NK-92 (cell line): Measurements from ENCODE around the gene KCNK3.
"Not testable (repeated sequence)": the region's sequence is repeated elsewhere in the genome, so short reads cannot be mapped to it uniquely, and the experiment has no call there.

Experiments
- DNase-seq: peaks from one replicate; lab custom pipeline; 2025; ENCODE audit not compliant: unreplicated experiment; lab: John Stamatoyannopoulos, UW

KCNK3 gene

DNA sequence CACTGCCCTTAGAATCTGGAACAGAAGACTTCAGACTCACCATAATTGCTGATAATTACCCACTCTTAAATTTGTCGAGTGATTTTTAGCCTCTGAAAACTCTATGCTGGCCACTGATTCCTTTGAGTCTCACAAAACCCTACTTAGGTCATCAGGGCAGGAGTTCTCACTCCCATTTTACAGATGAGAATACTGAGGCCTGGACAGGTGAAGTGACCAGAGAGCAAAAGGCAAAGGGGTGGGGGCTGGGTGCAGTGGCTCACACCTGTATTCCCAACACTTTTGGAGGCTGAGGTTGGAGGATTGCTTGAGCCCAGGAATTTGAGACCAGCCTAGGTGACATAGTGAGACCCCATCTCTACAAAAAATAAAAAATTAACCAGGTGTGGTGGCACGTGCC, 36.8 kb downstream of the KCNK3 start:
- no peak for DNase-seq

DNA sequence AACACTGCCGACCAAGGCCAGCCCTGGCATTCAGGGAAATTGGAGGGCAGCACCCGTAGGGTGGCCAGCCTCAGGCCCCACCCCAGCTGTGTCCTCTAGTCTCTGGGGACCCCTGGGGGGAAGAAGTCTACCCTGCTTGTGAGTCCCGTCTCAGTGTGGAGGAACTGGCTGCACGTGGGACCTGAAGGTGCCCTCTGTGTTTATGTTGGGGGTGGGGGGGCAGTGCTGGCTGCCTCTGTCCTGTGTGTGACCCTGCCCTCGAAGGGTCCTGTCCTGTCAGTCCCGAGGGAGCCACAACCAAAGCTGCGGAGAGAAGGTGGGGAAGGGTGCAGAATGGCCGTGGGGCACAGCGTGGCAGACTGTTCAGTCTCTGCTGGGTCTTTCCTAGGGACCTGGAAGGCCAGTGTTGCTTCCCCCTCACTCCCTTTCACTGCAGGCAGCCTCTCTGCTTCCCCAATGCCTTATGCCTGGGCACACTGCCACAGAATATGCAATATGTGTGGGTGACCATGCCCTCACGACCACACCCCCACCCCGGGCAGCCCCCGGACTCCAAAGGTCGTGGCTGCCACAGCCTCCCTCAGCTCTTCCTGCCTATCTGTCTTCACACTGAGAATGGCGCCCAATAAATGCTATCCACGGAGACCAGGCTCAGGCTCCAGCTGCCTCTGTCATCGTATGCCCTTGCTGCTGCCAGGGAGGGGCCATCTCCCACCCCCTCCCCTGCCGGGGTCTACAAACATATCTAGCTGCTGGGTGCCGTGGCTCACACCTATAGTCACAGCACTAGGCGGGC, 38.2 kb downstream of the KCNK3 start:
- DNase-seq: no peak

DNA sequence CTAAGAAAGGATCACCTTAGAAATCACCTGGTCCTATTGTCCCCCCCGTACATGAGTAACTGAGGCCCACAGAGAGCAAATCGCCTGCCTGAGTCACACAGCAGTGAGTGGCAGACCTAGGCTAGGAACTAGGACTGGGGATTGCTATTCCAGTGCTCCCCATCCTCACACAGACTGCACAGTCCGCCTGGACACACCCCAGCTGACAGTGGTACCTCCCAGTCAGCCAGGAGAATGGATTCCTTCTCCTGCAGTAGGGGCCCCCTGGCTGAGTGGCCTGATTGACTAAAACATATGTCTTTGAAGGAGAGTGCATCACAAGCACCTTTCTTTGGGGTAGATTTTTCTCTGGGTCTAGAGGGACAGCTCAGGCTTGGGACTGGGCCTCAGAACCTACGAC, 39.2 kb downstream of the KCNK3 start:
- DNase-seq: no peak

DNA sequence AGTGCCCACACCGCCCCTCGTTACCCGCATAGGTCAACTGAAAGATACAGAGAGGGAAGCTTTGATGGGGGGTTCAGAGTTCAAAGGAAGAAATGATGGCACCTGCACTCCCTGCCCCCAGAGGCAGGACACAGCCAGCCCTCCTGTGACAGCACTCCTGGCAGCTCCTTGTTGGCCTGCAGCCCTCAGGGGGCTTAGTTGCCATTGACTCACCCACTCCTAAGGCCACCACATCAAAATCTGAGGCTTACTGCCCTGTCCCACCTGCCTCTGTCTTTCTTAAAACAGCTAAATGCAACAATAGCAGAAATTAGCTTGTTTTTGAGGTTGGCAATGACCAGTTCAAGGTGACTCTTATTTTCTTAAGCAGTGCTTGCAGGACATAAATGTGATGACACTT, 39.9 kb downstream of the KCNK3 start:
- DNase-seq: no peak

DNA sequence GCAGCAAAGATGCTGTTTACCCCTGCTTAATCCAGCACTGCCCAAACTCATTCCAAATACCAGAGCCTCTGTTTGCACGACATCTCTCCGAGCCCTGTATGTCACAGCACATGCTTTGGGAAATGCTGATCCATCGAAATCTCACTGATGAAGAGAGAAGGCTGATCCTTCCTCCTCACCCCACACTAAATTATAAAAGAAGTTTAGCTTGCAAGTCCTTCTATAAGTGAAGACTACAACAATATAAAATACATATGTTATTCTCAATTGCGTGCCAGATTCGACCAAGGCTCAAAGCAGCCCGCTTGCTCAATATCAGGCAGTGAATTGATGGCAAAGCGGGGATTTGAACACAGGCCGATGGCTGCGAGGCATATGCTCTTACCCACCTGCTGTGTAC, 40.9 kb downstream of the KCNK3 start:
- no peak for DNase-seq

DNA sequence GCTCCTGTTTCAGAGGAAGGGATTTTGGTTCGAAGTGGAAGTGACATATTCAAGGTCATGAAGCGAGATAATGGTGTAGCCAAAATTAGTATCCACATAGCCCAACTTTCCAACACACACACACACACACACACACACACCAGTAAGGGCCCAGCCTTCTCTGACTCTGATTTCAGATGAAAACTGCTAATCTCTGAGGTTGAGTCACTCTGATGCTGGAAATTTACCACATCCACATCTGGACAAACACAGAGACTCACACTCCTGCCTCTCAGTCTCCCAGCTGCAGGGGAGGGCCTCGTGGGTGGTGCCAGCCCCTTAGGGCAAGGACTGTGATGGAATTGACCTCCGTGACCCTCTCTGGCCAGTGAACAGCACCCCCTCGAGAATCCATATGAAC, 42.6 kb downstream of the KCNK3 start:
- DNase-seq: no peak

DNA sequence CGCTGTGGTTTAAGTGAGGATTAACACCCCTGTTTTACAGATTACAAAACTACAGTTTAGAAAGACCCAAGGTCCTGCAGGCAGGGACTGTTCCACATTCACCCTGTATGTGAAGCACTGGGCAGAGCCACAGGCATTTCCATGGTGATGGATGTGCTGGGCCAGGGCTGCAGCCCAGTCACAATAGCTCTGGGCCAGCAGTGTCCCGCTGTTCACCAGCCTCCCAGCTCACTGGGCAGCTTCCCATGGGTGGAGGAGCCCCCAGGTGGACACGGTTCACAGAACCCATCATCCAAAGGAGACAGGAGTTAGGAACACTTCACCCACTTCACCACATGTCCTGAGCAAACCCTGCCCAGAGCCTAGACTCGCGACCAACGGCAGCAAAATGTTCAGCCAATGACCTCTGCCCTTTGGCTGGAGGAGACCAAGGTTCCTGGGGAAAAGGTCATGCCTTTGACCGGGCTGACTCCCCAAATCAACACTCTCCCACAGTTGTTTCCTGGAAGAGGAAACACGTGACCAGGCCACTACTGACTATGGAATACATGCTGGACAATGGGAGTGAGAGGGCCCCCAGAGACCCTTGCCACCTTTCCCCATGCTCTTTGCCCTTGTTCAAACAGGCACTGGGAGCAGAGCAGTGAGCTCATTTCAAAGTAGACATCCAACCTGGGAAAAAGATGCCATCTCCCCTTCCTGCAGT, 43.5 kb downstream of the KCNK3 start:
- DNase-seq: no peak

DNA sequence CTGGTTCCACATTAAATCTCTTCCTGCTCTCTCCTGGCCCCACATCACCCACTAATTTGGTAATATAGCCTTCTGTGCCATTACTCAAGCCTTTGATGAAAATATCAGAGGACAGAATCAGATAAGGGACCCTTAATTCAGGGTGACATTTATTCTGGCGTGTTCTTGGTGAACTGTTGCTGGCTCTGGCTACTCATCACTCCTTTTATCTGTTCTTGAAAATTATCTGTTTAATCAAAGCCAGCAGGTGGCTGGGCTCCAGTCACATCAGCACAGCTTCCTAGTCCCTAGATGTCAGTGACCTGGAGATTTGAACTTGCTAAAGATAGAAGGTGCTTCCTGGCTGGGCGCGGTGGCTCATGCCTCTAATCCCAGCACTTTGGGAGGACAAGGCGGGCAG, 44.7 kb downstream of the KCNK3 start:
- DNase-seq: no peak

DNA sequence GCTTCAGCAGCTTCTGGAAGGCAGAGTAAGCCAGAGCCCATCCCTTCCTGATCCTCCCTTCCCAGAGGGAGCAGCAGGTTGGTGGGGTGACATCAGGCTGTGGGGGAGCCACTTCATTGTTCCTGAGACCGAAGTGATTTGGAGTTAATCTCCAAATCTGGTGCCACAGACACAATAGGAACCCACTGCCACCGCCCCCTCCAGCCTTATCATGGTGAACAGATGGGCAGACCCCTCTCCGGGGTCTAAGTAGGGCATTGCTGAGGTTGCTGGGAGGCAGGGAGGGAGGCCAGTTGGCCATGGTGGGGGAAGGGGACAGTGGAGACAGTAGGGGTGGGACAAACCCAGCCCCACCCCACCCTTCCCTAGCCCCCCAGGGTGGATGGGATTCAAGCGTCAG, 46.0 kb downstream of the KCNK3 start:
- no peak for DNase-seq

DNA sequence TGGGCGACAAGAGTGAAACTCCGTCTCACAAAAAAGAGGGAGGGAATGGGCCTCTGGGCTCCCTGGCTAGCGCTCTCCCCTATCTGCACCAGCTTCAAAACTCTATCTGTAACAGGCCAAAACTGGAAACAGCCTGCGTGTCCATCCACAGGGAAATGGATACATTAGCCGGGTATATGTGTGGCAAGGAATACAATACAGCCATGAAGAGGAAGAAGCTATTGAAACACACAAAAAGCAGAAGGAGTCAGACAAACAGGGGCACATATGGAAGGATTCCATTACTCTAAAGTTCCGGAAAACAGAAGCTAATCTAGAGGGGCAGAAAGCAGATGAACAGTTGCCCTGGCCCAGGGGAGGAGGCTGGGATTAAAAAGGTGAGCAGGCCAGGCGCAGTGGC, 47.0 kb downstream of the KCNK3 start:
- DNase-seq: no peak

DNA sequence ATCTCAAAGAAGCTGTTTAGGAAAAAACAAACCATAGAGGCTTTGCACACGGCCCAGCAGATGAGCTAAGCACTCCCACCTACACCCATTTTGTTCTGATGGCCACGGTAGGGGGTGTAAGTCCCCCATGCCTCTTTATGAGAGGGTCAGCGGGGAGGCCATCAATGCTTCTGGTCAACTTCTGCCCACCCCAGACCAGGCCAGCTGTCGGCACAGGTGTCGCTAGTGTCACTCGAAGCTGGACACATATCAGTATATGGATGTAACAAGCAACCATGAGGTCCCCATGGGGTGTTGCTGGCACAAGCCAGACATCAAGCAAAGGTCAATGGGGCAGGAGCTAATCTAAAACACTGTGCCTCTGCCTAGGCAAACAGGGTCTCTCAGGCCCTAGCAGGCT, 47.8 kb downstream of the KCNK3 start:
- no peak for DNase-seq

DNA sequence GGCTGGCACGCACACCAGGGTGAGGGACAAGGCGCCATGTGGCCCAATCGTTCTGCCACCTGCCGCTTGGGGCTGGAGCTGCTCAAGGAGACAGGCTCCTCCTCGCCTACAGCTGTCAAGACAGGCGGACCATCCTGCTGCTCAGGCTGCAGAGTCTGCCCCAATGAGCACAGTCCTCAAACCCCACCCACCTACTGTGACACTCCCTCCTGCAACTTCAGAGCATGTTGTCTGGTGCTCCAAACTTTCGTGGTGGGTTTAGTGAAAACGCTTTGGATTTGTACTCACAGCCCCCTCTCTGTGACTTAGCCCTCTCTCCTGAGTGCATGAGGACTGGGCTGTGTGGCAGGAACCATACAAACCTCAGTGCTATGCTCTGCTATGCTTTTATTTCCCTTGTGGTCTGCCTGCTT, 48.4 kb downstream of the KCNK3 start:
- no peak for DNase-seq

DNA sequence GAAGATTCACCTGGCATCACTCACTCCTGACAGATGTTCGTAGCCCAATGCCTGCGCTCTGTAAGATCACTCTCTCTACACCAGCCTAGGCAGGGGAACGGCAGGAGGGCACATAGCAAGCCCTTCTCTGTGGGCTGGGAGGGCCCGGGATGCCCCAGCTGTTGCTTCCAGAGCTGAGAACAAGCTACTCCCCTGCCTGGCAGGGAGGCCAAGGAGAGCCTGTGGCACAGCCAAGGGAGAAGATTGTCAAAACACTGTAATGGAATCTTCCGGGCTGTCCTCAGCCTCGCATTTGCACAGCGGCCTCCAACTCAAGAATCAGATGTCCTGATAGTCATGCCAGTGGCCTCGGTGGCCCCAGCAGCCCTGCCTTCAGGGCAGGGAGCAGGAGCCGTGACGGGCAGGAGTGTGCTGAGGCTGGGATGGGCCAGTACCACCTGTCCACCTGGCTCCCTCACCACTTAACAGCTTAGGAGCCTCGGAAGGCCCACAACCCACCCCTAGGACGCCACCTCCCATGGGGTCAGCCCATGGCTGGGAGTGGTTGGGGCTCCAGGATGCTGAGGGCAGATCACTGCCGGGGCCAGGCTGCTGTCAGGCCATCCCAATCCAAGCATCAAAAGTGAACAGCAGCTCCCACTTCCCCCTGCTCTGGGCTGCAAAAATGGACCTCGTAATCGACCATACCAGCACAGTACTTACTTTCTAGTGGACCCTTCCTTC, 49.7 kb downstream of the KCNK3 start:
- no peak for DNase-seq

DNA sequence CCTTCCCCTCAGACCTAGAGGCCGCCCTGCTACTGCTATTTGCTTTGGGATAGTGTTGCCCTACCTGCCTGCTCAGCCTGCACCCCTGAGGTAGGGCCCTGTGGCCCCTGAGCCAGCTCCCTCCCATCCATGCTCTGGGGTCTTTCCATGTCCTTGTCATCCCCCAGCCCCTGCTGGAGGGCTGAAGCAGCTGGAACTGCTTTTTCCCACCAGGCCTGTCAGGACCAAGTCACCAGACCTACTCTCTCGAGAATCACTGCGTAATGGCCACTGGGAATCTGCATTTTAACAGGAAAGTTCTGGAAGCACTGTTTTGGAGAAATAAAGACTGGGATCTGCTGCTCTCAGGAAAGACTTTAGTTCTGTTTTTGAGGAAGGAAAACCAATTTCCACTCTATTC, 51.3 kb downstream of the KCNK3 start:
- DNase-seq: no peak

DNA sequence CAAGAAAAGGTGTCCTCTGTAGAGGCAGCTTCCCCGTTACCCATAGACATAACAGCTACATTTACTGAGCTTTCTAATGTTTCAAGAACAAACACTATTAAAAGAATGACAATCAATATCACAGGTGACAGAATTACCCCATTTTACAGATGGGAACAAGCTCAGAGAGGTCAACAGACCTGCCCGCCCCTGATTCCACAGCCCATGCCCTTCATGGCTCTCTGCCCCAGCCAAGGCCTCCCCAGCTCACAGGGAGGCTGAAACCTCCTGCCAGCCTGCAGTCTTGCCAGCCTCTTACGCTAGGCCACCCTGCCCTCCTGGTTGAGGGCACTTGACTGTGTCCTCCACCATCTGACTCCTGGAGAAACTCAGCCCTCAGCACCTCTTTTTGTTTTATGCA, 52.4 kb downstream of the KCNK3 start:
- DNase-seq: no peak

DNA sequence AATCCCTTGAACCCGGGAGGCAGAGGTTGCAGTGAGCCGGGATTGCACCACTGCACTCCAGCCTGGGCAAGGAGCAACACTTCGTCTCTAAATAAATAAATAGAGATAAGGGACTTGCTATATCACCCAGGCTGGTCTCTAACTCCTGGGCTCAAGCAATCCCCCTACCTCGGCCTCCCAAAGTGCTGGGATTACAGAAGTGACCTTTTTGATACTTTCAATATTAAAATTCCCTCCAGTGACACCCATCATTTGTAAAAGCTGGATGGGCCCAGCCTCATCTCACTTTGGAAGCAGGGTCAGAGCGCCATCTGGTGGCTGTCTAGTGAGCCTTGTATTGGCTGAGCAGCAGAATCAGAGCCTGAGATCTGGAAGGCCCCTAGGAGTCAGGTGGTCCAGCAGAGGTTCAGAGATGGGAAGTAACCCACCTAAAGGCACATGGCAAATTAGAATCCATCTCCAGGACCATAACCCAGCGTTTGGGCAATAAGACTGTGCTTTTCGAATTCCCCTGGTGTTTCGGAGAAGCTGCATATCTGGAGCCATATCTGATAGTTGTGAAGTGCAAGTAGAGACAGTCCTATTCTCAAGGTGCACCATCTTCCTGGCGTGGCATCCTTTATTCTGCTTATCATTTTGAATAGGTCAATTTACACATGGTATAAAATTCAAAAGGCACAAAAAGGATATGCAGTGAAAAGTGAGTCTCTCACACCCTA, 53.2 kb downstream of the KCNK3 start:
- no peak for DNase-seq

DNA sequence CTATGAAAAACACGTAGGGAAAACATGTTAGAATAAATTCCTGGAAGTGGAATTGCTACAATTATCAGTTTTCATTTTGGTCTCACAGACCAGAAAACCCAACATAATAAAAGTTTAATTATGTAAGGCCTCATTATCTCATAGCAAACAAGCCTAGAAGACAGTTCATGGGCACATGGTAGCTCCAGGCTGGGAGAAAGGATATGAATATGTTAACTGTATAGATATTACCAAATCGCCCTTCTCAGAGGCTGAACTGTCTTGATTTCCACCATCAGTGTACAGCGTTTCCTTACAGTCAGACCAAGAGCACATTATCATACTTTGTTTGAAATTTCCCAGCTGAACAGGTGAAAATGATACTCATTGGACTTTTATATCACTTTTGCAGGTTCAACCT, 54.4 kb downstream of the KCNK3 start:
- DNase-seq: no peak

DNA sequence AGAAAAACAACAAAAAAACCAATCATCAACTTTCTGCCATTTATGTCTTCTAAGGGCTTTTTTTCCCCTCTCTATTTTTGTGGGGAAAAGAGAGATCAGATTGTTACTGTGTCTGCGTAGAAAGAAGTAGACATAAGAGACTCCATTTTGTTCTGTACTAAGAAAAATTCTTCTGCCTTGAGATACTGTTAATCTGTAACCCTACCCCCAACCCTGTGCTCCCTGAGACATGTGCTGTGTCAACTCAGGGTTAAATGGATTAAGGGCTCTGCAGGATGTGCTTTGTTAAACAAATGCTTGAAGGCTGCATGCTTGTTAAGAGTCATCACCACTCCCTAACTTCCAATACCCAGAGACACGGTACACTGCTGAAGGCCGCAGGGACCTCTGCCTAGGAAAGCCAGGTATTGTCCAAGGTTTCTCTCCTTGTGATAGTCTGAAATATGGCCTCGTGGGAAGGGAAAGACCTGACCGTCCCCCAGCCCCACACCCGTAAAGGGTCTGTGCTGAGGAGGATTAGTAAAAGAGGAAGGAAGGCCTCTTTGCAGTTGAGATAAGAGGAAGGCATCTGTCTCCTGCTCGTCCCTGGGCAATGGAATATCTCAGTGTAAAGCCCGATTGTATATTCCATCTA, 57.4 kb downstream of the KCNK3 start:
- DNase-seq: not testable (repeated sequence)

DNA sequence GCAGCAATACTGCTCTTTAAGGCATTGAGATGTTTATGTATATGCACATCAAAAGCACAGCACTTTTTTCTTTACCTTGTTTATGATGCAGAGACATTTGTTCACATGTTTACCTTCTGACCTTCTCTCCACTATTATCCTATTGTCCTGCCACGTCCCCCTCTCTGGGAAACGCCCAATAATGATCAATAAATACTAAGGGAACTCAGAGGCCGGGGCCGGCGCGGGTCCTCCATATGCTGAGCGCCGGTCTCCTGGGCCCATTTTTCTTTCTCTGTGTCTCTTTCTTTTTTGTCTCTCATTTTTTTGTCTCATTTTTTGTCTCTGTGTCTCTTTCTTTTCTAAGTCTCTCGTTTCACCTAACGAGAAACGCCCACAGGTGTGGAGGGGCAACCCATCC, 57.9 kb downstream of the KCNK3 start:
- DNase-seq: not testable (repeated sequence)

DNA sequence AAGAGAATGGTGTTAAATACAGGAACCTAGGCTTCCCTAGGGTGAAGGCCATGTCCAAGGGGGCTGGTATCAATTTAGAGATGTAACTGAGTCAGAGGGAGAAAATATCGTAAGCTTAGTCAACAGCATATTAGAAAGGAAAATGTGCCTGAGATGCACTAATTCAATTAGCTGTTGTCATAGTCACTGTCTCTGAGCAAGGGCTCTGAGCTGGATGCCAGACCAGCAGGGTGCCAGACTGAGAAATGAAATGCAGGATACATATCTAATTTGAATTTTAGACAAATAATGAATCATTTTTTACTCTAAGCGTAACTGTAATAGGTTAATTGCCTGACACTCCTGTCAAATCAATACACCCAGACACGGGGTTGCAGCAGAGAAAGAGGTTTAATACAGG, 60.1 kb downstream of the KCNK3 start:
- DNase-seq: no peak

DNA sequence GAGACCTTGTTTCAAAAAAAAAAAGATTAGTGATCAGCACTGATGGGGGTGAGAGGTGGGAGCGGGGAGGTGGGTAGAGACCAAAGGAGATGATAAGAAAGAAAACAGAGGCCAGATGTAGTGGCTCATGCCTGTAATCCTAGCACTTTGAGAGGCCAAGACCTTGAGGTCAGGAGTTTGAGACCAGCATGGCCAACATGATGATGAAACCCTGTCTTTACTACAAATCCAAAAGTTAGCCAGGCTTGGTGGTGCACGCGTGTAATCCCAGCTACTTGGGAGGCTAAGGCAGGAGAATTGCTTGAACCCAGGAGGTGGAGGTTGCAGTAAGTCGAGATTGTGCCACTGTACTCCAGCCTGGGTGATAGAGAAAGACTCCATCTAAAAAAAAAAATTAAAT, 62.0 kb downstream of the KCNK3 start:
- DNase-seq: no peak
